OCI-LY1 (cell line): ENCODE measurements around the gene SMCO1.

Experiments
- CTCF ChIP-seq: fragments of 200-600 bp; sonication (generic), shearing (Covaris generic); IDR thresholded peaks from 2 replicates; pipeline ENCODE4 v1.5.1; 2017; ENCODE audit warnings: mild to moderate bottlenecking, antibody characterized with exemption, low read length, moderate library complexity, mixed read lengths
- EZH2 ChIP-seq: fragments of 200-600 bp; sonication (generic), shearing (Covaris generic); IDR thresholded peaks from 2 replicates; pipeline ENCODE4 v1.8.0; 2017; ENCODE audit warnings: borderline replicate concordance, mixed run types, mild to moderate bottlenecking, antibody characterized with exemption, low read length, moderate library complexity, mixed read lengths

- TF ChIP-seq CTCF = no peak
- no peak for TF ChIP-seq EZH2
These were observed 57.1 kb downstream of the SMCO1 start for GRCh38 chr3:196458063-196458462.
